IMR-90 (cell line): ENCODE measurements around the gene KCNQ5. TPM values are rescaled to one million over a fixed set of nuclear protein-coding genes. Genes with fewer than 3 reads are reported as not detected.

Experiments
- ATAC-seq: fragments of 200-7000 bp; cut with Tn5 transposase; 2 replicates; pipeline ENCODE4 v1.9.1; 2020; ENCODE audit warnings: low read depth, mild to moderate bottlenecking, moderate library complexity
- Bru-seq: library from RNA; stranded (reverse); fragments of 400-500 nt; gene quantifications from one replicate; lab custom pipeline; 2021; lab: Mats Ljungman, UMichigan
- BruChase-seq, 2 experiments: library from RNA; stranded (reverse); fragments of 400-500 nt; gene quantifications; one replicate each; lab custom pipeline; 2021; lab: Mats Ljungman, UMichigan
- BruUV-seq: library from RNA; stranded (reverse); fragments of 400-500 nt; replicated peaks from 2 replicates; lab custom pipeline; 2021; lab: Mats Ljungman, UMichigan
- CTCF ChIA-PET: fragments of 300-600 bp; formaldehyde crosslinking; extraction: SDS; loops from one replicate; lab custom pipeline; 2021; ENCODE audit warnings: antibody characterized with exemption; lab: Yijun Ruan, JAX
- POLR2A ChIA-PET: fragments of 300-600 bp; sonication (Branson Sonifier 250); formaldehyde crosslinking; loops from one replicate; lab custom pipeline; 2022; ENCODE audit warnings: antibody characterized with exemption; ENCODE audit not compliant: unreplicated experiment; lab: Charles Lee
- DNase-seq: peaks from one replicate; pipeline ENCODE4 v3.0.0; 2013
- H2AFZ ChIP-seq: replicated peaks from 2 replicates; pipeline ENCODE3; 2013; ENCODE audit warnings: low read length, mild to moderate bottlenecking; ENCODE audit not compliant: poor library complexity
- H2AK5ac ChIP-seq: 2 replicates; pipeline ENCODE4 v1.6.1; 2013; ENCODE audit warnings: low read depth, low read length, inconsistent platforms
- H2AK9ac ChIP-seq: replicated peaks from 2 replicates; pipeline ENCODE3; 2013; ENCODE audit warnings: mild to moderate bottlenecking, low read depth, low read length, moderate library complexity; ENCODE audit not compliant: poor library complexity
- H2BK120ac ChIP-seq: 2 replicates; pipeline ENCODE4 v1.6.1; 2013; ENCODE audit warnings: low read depth, low read length, inconsistent platforms
- H2BK15ac ChIP-seq: 3 replicates; pipeline ENCODE4 v1.6.1; 2013; ENCODE audit warnings: low read depth, low read length, inconsistent platforms
- H2BK20ac ChIP-seq: 2 replicates; pipeline ENCODE4 v1.6.1; 2013; ENCODE audit warnings: low read depth, mild to moderate bottlenecking, inconsistent platforms, low read length, moderate library complexity
- H2BK5ac ChIP-seq: 2 replicates; pipeline ENCODE4 v1.6.1; 2013; ENCODE audit warnings: mild to moderate bottlenecking, low read depth, low read length, inconsistent platforms; ENCODE audit not compliant: poor library complexity, severe bottlenecking
- H3K14ac ChIP-seq: replicated peaks from 2 replicates; pipeline ENCODE4 v1.6.1; 2013; ENCODE audit warnings: low read depth, low read length, inconsistent platforms
- H3K18ac ChIP-seq: 2 replicates; pipeline ENCODE4 v1.6.1; 2013; ENCODE audit warnings: low read depth, low read length, control low read depth
- H3K23ac ChIP-seq: 2 replicates; pipeline ENCODE4 v1.6.1; 2013; ENCODE audit warnings: low read depth, low read length, inconsistent platforms
- H3K27ac ChIP-seq: 2 replicates; pipeline ENCODE4 v1.5.1; 2013; ENCODE audit warnings: mild to moderate bottlenecking, control low read depth, low read length; ENCODE audit not compliant: insufficient read depth
- H3K27me3 ChIP-seq: 2 replicates; pipeline ENCODE4 v1.6.1; 2013; ENCODE audit warnings: low read length; ENCODE audit not compliant: control insufficient read depth, insufficient read depth
- H3K36me3 ChIP-seq: 2 replicates; pipeline ENCODE4 v1.6.1; 2013; ENCODE audit warnings: low read length, mixed read lengths; ENCODE audit not compliant: control insufficient read depth, insufficient read depth
- H3K4ac ChIP-seq: 2 replicates; pipeline ENCODE4 v1.6.1; 2013; ENCODE audit warnings: low read depth, low read length, inconsistent platforms
- H3K4me1 ChIP-seq: 2 replicates; pipeline ENCODE4 v1.6.1; 2013; ENCODE audit warnings: low read length, mixed read lengths; ENCODE audit not compliant: control insufficient read depth, insufficient read depth
- H3K4me2 ChIP-seq: 2 replicates; pipeline ENCODE4 v1.6.1; 2013; ENCODE audit warnings: low read depth, mild to moderate bottlenecking, control low read depth, low read length, moderate library complexity
- H3K4me3 ChIP-seq: 2 replicates; pipeline ENCODE4 v1.5.1; 2013; ENCODE audit warnings: low read depth, mild to moderate bottlenecking, control low read depth, low read length, moderate library complexity; ENCODE audit not compliant: insufficient read depth
- H3K56ac ChIP-seq: 2 replicates; pipeline ENCODE4 v1.6.1; 2013; ENCODE audit warnings: low read length, inconsistent platforms; ENCODE audit not compliant: insufficient read depth; ENCODE audit errors: extremely low read depth
- H3K79me1 ChIP-seq, 2 experiments: 2 replicates each; pipeline ENCODE4 v1.6.1; 2013; ENCODE audit warnings: low read length in 2 of 2, inconsistent platforms in 1 of 2, low read depth in 1 of 2
- H3K9ac ChIP-seq: 2 replicates; pipeline ENCODE4 v1.6.1; 2013; ENCODE audit warnings: low read depth, low read length, control low read depth
- H3K9me1 ChIP-seq: 2 replicates; pipeline ENCODE4 v1.6.1; 2013; ENCODE audit warnings: low read length, inconsistent platforms; ENCODE audit not compliant: insufficient read depth
- H3K9me3 ChIP-seq: 2 replicates; pipeline ENCODE4 v1.6.1; 2013; ENCODE audit warnings: low read length; ENCODE audit not compliant: control insufficient read depth, insufficient read depth
- H4K20me1 ChIP-seq: 2 replicates; pipeline ENCODE4 v1.6.1; 2013; ENCODE audit warnings: low read length, inconsistent platforms; ENCODE audit not compliant: insufficient read depth
- H4K5ac ChIP-seq: 2 replicates; pipeline ENCODE4 v1.6.1; 2013; ENCODE audit warnings: mild to moderate bottlenecking, low read depth, low read length, control low read depth
- H4K8ac ChIP-seq, 2 experiments: 2 replicates each; pipeline ENCODE4 v1.6.1; 2013; ENCODE audit warnings: low read depth in 2 of 2, low read length in 2 of 2, control low read depth in 1 of 2, inconsistent platforms in 1 of 2
- H4K91ac ChIP-seq: 2 replicates; pipeline ENCODE4 v1.6.1; 2013; ENCODE audit warnings: low read depth, low read length, inconsistent platforms; ENCODE audit not compliant: insufficient read depth
- CHD1 ChIP-seq: IDR thresholded peaks from 2 replicates; pipeline ENCODE4 v1.6.1; 2012; ENCODE audit warnings: low read depth, low read length, improper control_type of control experiment
- ELK1 ChIP-seq: fragments of 150-350 bp; IDR thresholded peaks from 2 replicates; pipeline ENCODE4 v1.6.1; 2016; ENCODE audit warnings: low read depth, mild to moderate bottlenecking, low read length, moderate library complexity, borderline replicate concordance
- FOS ChIP-seq: fragments of 150-350 bp; IDR thresholded peaks from 2 replicates; pipeline ENCODE4 v1.6.1; 2016; ENCODE audit warnings: low read depth, low read length
- MAFK ChIP-seq: IDR thresholded peaks from 2 replicates; pipeline ENCODE4 v1.6.1; 2012; ENCODE audit warnings: low read depth, low read length, improper control_type of control experiment
- MAZ ChIP-seq: IDR thresholded peaks from 2 replicates; pipeline ENCODE4 v1.6.1; 2012; ENCODE audit warnings: low read depth, mild to moderate bottlenecking, low read length, improper control_type of control experiment, moderate library complexity, borderline replicate concordance
- MXI1 ChIP-seq: IDR thresholded peaks from 2 replicates; pipeline ENCODE4 v1.6.1; 2012; ENCODE audit warnings: low read depth, mild to moderate bottlenecking, low read length, moderate library complexity, borderline replicate concordance
- NFE2L2 ChIP-seq: fragments of 150-350 bp; IDR thresholded peaks from 2 replicates; pipeline ENCODE4 v1.6.1; 2016; ENCODE audit warnings: low read depth, mild to moderate bottlenecking, low read length
- POLR2A ChIP-seq: IDR thresholded peaks from 2 replicates; pipeline ENCODE4 v1.6.1; 2012; ENCODE audit warnings: mild to moderate bottlenecking, low read depth, low read length
- RAD21 ChIP-seq: IDR thresholded peaks from 2 replicates; pipeline ENCODE4 v1.6.1; 2012; ENCODE audit warnings: low read length, improper control_type of control experiment
- RCOR1 ChIP-seq: IDR thresholded peaks from 2 replicates; pipeline ENCODE4 v1.6.1; 2012; ENCODE audit warnings: mild to moderate bottlenecking, low read length, improper control_type of control experiment; ENCODE audit not compliant: insufficient replicate concordance
- SMC3 ChIP-seq: fragments of 150-350 bp; IDR thresholded peaks from 2 replicates; pipeline ENCODE4 v1.6.1; 2016; ENCODE audit warnings: low read depth, mild to moderate bottlenecking, antibody characterized with exemption, low read length, moderate library complexity
- USF2 ChIP-seq: fragments of 150-350 bp; IDR thresholded peaks from 2 replicates; pipeline ENCODE4 v1.6.1; 2017; ENCODE audit warnings: mild to moderate bottlenecking, antibody characterized with exemption, low read length, low read depth
- WGBS, 2 experiments: methylation state at CpG; one replicate each; pipeline versions ENCODE4 v1.1.5 to v1.1.7; 2013; ENCODE audit warnings: missing lambda C conversion rate in 2 of 2; ENCODE audit not compliant: insufficient read length in 1 of 2; ENCODE audit errors: extremely low coverage in 2 of 2; 5-methylcytosine and 5-hydroxymethylcytosine counted together
- dilution Hi-C: fragments of 300-500 bp; cut with HindIII; formaldehyde crosslinking; loops from one replicate; pipeline ENCODE4 v1.14.3; 2018; ENCODE audit warnings: low sequenced_read_pairs; ENCODE audit not compliant: unreplicated experiment
- in situ Hi-C: fragments of 300-500 bp; cut with MboI; formaldehyde crosslinking; loops from 3 replicates; pipeline ENCODE4 v1.14.3; 2019; ENCODE audit warnings: low sequenced_read_pairs, inconsistent platforms, mixed read lengths
- intact Hi-C: fragments of 100-400 bp; cut with micrococcal nuclease; formaldehyde crosslinking; loops from 2 replicates; pipeline ENCODE4 v1.10.0; 2022
- long read RNA-seq: library from polyadenylated mRNA; unstranded; transcript quantifications from one replicate; pipeline ENCODE4 v2.0.0, GENCODE V29; 2021; ENCODE audit not compliant: unreplicated experiment
- polyA plus RNA-seq, 3 experiments: library from polyadenylated mRNA; depleted of rRNA; stranded (reverse); fragments of >200 nt; gene quantifications; 2 replicates each; pipeline ENCODE4 v1.2.3, GENCODE V29; 2012; ENCODE audit warnings: low replicate concordance in 1 of 3
- total RNA-seq: library from RNA; depleted of rRNA; stranded (reverse); fragments of >200 nt; gene quantifications from 2 replicates; pipeline ENCODE4 v1.2.3, GENCODE V29; 2012; rRNA removed

Gene KCNQ5
- 1.3 and 1.7 TPM in 2 replicates for total RNA-seq
- polyA plus RNA-seq (2012; rRNA removed), result 0.75 and 1.1 TPM in 2 replicates
- 0.29 and 0.38 TPM in 2 replicates for polyA plus RNA-seq (2012; cell fraction: cytosol; rRNA removed)
- 0.37 and 0.97 TPM in 2 replicates for polyA plus RNA-seq (2012; cell fraction: nucleus; rRNA removed; ENCODE audit: low replicate concordance)
- percentile 39 among the genes with signal in this experiment for Bru-seq, nascent RNA
- BruChase-seq, experiment 1, labeled RNA remaining after a 6-hour chase, result percentile 28 among the genes with signal in this experiment
- BruChase-seq, experiment 2, labeled RNA remaining after a 2-hour chase, result percentile 39 among the genes with signal in this experiment
- long read RNA-seq, result 0 reads

GRCh38 chr6:72621291-72622093 is at the start of gene KCNQ5:
TSS of gene KCNQ5 (plus strand) at chr6:72622064.
- 0% methylated on average over 21 of the region's 58 CpGs; no CpG with 5 or more reads in 1 of the 2 experiments for WGBS, 2 experiments
- Histone ChIP-seq H3K14ac (no peak within 1 kb of the TSS), H4K91ac (no peak within 1 kb of the TSS), H4K20me1 (no peaks in the 10 kb centered on the region), H3K4me2 (peak within 1 kb of the TSS; percentile 99), H3K9me3 (no peaks in the 10 kb centered on the region), H4K8ac (peak within 1 kb of the TSS in 1 of 2 experiments; percentile 55; a peak in 1 of 4 replicates), H3K4me3 (peak within 1 kb of the TSS; percentile 49), H2AFZ (peak within 1 kb of the TSS; percentile 91), H2AK5ac (no peak within 1 kb of the TSS), H3K9me1 (no peaks in the 10 kb centered on the region), H3K27me3 (no peaks in the 10 kb centered on the region), H3K23ac (peak within 1 kb of the TSS; percentile 12), H3K4ac (no peak within 1 kb of the TSS; the same call in 1 of the 2 replicates), H2BK20ac (no peak within 1 kb of the TSS), H2BK15ac (no peak within 1 kb of the TSS), H3K27ac (no peak within 1 kb of the TSS; the same call in 1 of the 2 replicates), H3K9ac (peak within 1 kb of the TSS; percentile 48; the same call in 1 of the 2 replicates), H3K79me1 (peaks cover 0 to 6% of the 10 kb centered on the region in 2 experiments; a peak in 1 of 4 replicates), H2BK120ac (peak within 1 kb of the TSS; percentile 16), H3K18ac (no peak within 1 kb of the TSS), H3K36me3 (no peaks in the 10 kb centered on the region), H4K5ac (no peak within 1 kb of the TSS), H2AK9ac (peak within 1 kb of the TSS; percentile 75), H3K4me1 (0 out of 2 replicates have a peak, but pooled peaks cover 2% of the 10 kb centered on the region), H3K56ac (no peak within 1 kb of the TSS), H2BK5ac (no peak within 1 kb of the TSS)
- CTCF ChIA-PET, result interaction anchor here (1.4 to 2.2 kb wide), 3 partner anchors 12 to 509 kb away, joined by 4 to 10 read pairs (median 5); no protein-coding TSS in a partner anchor
- no TSS peak for BruUV-seq
- ATAC-seq, result peak; percentile 13
- dilution Hi-C loops, result no loop called here
- DNase-seq, result no peak
- in situ Hi-C loops, result no loop called here
- intact Hi-C loops, result no loop called here
- TF ChIP-seq POLR2A, result no peak
- no peak for TF ChIP-seq RAD21
- no peak for TF ChIP-seq NFE2L2
- TF ChIP-seq SMC3, result no peak
- TF ChIP-seq ELK1, result no peak
- no peak for TF ChIP-seq USF2
- no peak for TF ChIP-seq FOS
- no peak for TF ChIP-seq MXI1
- no peak for TF ChIP-seq MAFK
- no peak for TF ChIP-seq MAZ
- no peak for TF ChIP-seq RCOR1
- no peak for TF ChIP-seq CHD1
- POLR2A ChIA-PET, result no interaction called here
